SK-N-SH (cell line): Measurements from ENCODE around the gene EIF5. TPM values are rescaled to one million over a fixed set of nuclear protein-coding genes. Genes with fewer than 3 reads are reported as not detected.

ENCODE experiments used
- CTCF ChIA-PET: fragments of 300-600, 350-600 bp; formaldehyde crosslinking; extraction: SDS; loops from one replicate; lab custom pipeline; 2021; lab: Yijun Ruan, JAX
- POLR2A ChIA-PET: fragments of 350-600 bp; sonication (Branson Sonifier 250); formaldehyde crosslinking; extraction: SDS; loops from one replicate; lab custom pipeline; 2020; ENCODE audit warnings: antibody characterized with exemption, inconsistent platforms; lab: Yijun Ruan, JAX
- DNase-seq: peaks from one replicate; pipeline ENCODE4 v3.0.0; 2012
- H2AFZ ChIP-seq: fragments of 200-600 bp; sonication (generic); 2 replicates; pipeline ENCODE4 v1.8.1; 2016; ENCODE audit warnings: antibody characterized with exemption, mild to moderate bottlenecking, low read depth
- H3F3A ChIP-seq: fragments of 200-600 bp; sonication (generic); replicated peaks from 2 replicates; pipeline ENCODE3; 2016; ENCODE audit warnings: antibody characterized with exemption, mild to moderate bottlenecking; ENCODE audit not compliant: insufficient read depth
- H3K27ac ChIP-seq, 2 experiments: fragments of 200-500 bp in 1 of 2; fragments of 200-600 bp in 1 of 2; sonication (Bioruptor generic) in 1 of 2; sonication (generic), shearing (Covaris generic) in 1 of 2; 2 replicates each; pipeline versions ENCODE4 v1.5.1 to v1.6.1; 2014 to 2016; ENCODE audit warnings: low read depth in 2 of 2, inconsistent platforms in 1 of 2, low read length in 1 of 2, mild to moderate bottlenecking in 1 of 2, mixed read lengths in 1 of 2
- H3K27me3 ChIP-seq: fragments of 200-600 bp; sonication (generic), shearing (Covaris generic); 2 replicates; pipeline ENCODE4 v1.6.1; 2016; ENCODE audit warnings: mixed run types; ENCODE audit not compliant: insufficient read depth
- H3K36me3 ChIP-seq, 2 experiments: fragments of 200-500 bp in 1 of 2; fragments of 200-600 bp in 1 of 2; sonication (Bioruptor generic) in 1 of 2; sonication (generic) in 1 of 2; replicated peaks in 1 of 2; 2 replicates each; pipeline versions ENCODE3 to v1.5.1; 2014 to 2016; ENCODE audit warnings: low read length in 1 of 2, mild to moderate bottlenecking in 1 of 2; ENCODE audit not compliant: insufficient read depth in 2 of 2, control insufficient read depth in 1 of 2
- H3K4me1 ChIP-seq, 2 experiments: fragments of 200-500 bp in 1 of 2; fragments of 200-600 bp in 1 of 2; sonication (Bioruptor generic) in 1 of 2; sonication (generic), shearing (Covaris generic) in 1 of 2; 2 replicates each; pipeline versions ENCODE4 v1.5.1 to v1.6.1; 2014 to 2016; ENCODE audit warnings: low read depth in 1 of 2, low read length in 1 of 2, mixed run types in 1 of 2; ENCODE audit not compliant: insufficient read depth in 2 of 2, control insufficient read depth in 1 of 2
- H3K4me2 ChIP-seq: fragments of 200-600 bp; sonication (generic), shearing (Covaris generic); 2 replicates; pipeline ENCODE4 v1.6.1; 2017; ENCODE audit warnings: mixed run types
- H3K4me3 ChIP-seq, 2 experiments: fragments of 200-500 bp in 1 of 2; fragments of 200-600 bp in 1 of 2; sonication (Bioruptor generic) in 1 of 2; sonication (generic), shearing (Covaris generic) in 1 of 2; 2 replicates each; pipeline versions ENCODE4 v1.5.1 to v1.8.1; 2014 to 2016; ENCODE audit warnings: low read depth in 2 of 2, inconsistent platforms in 1 of 2, low read length in 1 of 2, mild to moderate bottlenecking in 1 of 2, mixed read lengths in 1 of 2, moderate library complexity in 1 of 2
- H3K79me2 ChIP-seq: fragments of 200-600 bp; sonication (generic); 2 replicates; pipeline ENCODE4 v1.8.1; 2017; ENCODE audit warnings: mild to moderate bottlenecking; ENCODE audit not compliant: insufficient read depth
- H3K9ac ChIP-seq: fragments of 200-600 bp; sonication (generic); 2 replicates; pipeline ENCODE4 v1.6.1; 2017; ENCODE audit warnings: mixed run types
- H3K9me2 ChIP-seq: fragments of 200-600 bp; sonication (generic); 2 replicates; pipeline ENCODE4 v1.6.1; 2017; ENCODE audit warnings: mixed run types
- H3K9me3 ChIP-seq: fragments of 200-600 bp; sonication (generic); 2 replicates; pipeline ENCODE4 v1.6.1; 2017; ENCODE audit warnings: mixed run types, mild to moderate bottlenecking, moderate library complexity
- H4K20me1 ChIP-seq: fragments of 200-600 bp; sonication (generic); 2 replicates; pipeline ENCODE4 v1.6.1; 2017; ENCODE audit warnings: mild to moderate bottlenecking, mixed run types; ENCODE audit not compliant: insufficient read depth
- CHD2 ChIP-seq: fragments of 150-350 bp; IDR thresholded peaks from 2 replicates; pipeline ENCODE4 v1.6.1; 2018; ENCODE audit warnings: low read length; ENCODE audit not compliant: partially characterized antibody
- IRF3 ChIP-seq: fragments of 150-350 bp; IDR thresholded peaks from 2 replicates; pipeline ENCODE4 v1.6.1; 2016; ENCODE audit warnings: mild to moderate bottlenecking, low read depth, low read length
- JUND ChIP-seq: IDR thresholded peaks from 2 replicates; pipeline ENCODE4 v1.4.0; 2012
- POLR2AphosphoS5 ChIP-seq: IDR thresholded peaks from 2 replicates; pipeline ENCODE4 v1.6.1; 2012; ENCODE audit warnings: low read depth, low read length
- RAD21 ChIP-seq: IDR thresholded peaks from 2 replicates; pipeline ENCODE4 v1.6.1; 2012; ENCODE audit warnings: mild to moderate bottlenecking, low read length
- RCOR1 ChIP-seq: fragments of 150-350 bp; IDR thresholded peaks from 2 replicates; pipeline ENCODE4 v1.6.1; 2017; ENCODE audit warnings: antibody characterized with exemption, low read length
- RFX5 ChIP-seq: IDR thresholded peaks from 2 replicates; pipeline ENCODE4 v1.6.1; 2012; ENCODE audit warnings: mild to moderate bottlenecking, improper control_type of control experiment, low read length
- RXRA ChIP-seq: IDR thresholded peaks from 2 replicates; pipeline ENCODE4 v1.4.0; 2012; ENCODE audit warnings: low read depth, mild to moderate bottlenecking, borderline replicate concordance
- SMC3 ChIP-seq: IDR thresholded peaks from 2 replicates; pipeline ENCODE4 v1.6.1; 2012; ENCODE audit warnings: low read depth, low read length, improper control_type of control experiment
- TCF12 ChIP-seq: IDR thresholded peaks from 2 replicates; pipeline ENCODE4 v1.4.0; 2012
- TEAD4 ChIP-seq: IDR thresholded peaks from 2 replicates; pipeline ENCODE4 v1.4.0; 2012; ENCODE audit warnings: mild to moderate bottlenecking, borderline replicate concordance; ENCODE audit not compliant: insufficient read depth
- WGBS: methylation state at CpG from one replicate; pipeline ENCODE4 v1.1.6; 2017; ENCODE audit warnings: low lambda C conversion rate; 5-methylcytosine and 5-hydroxymethylcytosine counted together
- polyA plus RNA-seq, 3 experiments: library from polyadenylated mRNA; depleted of rRNA; stranded (reverse); fragments of >200 nt; gene quantifications; 2 replicates each; pipeline ENCODE4 v1.2.3, GENCODE V29; 2012
- TF ChIP-seq, protein P1 (sequence below): fragments of 200-600 bp; sonication (generic); IDR thresholded peaks from 2 replicates; pipeline ENCODE4 v1.6.1; 2017; ENCODE audit warnings: antibody characterized with exemption, mild to moderate bottlenecking, moderate library complexity
- TF ChIP-seq, protein P2 (sequence below): IDR thresholded peaks from 2 replicates; pipeline ENCODE4; 2012
- TF ChIP-seq, protein P3 (sequence below): fragments of 150-350 bp; IDR thresholded peaks from 2 replicates; pipeline ENCODE4 v1.6.1; 2017; ENCODE audit warnings: antibody characterized with exemption, low read length, low read depth, borderline replicate concordance

Gene EIF5
- polyA plus RNA-seq, 1 of the 3 experiments (the other 2 are of a cell fraction): 127 TPM

GRCh38 chr14:103301512-103302354 is 32.3 kb upstream of the EIF5 start (continued):
- TF ChIP-seq, protein P1, sequence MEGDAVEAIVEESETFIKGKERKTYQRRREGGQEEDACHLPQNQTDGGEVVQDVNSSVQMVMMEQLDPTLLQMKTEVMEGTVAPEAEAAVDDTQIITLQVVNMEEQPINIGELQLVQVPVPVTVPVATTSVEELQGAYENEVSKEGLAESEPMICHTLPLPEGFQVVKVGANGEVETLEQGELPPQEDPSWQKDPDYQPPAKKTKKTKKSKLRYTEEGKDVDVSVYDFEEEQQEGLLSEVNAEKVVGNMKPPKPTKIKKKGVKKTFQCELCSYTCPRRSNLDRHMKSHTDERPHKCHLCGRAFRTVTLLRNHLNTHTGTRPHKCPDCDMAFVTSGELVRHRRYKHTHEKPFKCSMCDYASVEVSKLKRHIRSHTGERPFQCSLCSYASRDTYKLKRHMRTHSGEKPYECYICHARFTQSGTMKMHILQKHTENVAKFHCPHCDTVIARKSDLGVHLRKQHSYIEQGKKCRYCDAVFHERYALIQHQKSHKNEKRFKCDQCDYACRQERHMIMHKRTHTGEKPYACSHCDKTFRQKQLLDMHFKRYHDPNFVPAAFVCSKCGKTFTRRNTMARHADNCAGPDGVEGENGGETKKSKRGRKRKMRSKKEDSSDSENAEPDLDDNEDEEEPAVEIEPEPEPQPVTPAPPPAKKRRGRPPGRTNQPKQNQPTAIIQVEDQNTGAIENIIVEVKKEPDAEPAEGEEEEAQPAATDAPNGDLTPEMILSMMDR: no peak
- TF ChIP-seq RFX5 (no peak), SMC3 (no peak), RAD21 (no peak), IRF3 (no peak), JUND (no peak), RXRA (no peak), TCF12 (no peak), POLR2AphosphoS5 (no peak), TEAD4 (no peak)
- TF ChIP-seq, protein P2, sequence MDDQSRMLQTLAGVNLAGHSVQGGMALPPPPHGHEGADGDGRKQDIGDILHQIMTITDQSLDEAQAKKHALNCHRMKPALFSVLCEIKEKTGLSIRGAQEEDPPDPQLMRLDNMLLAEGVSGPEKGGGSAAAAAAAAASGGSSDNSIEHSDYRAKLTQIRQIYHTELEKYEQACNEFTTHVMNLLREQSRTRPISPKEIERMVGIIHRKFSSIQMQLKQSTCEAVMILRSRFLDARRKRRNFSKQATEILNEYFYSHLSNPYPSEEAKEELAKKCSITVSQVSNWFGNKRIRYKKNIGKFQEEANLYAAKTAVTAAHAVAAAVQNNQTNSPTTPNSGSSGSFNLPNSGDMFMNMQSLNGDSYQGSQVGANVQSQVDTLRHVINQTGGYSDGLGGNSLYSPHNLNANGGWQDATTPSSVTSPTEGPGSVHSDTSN: no peak
- TF ChIP-seq, protein P3, sequence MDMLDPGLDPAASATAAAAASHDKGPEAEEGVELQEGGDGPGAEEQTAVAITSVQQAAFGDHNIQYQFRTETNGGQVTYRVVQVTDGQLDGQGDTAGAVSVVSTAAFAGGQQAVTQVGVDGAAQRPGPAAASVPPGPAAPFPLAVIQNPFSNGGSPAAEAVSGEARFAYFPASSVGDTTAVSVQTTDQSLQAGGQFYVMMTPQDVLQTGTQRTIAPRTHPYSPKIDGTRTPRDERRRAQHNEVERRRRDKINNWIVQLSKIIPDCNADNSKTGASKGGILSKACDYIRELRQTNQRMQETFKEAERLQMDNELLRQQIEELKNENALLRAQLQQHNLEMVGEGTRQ: no peak
- TF ChIP-seq, all 33 proteins: peak for 0

DNA sequence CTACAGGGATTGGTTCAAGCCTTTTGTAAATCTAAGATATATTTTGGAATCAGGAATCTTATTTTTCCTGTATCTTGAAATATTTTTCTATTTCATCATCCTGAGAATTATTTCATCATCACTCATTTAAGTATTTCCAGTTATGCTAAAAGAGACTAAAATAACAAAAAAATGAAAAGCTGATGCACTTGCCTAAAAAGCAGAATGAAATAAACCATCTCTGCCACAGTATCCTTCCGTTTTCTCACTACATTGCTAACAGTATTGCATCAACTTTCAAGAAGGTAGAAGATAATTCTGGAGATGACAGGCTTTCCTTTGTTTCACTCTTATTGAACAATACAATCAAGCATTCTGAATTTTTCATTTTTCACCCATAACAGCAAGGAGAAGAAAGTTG is 31.1 kb upstream of the EIF5 start:
- Histone ChIP-seq H3K9ac (no peak overlapping the region), H3K27me3 (no peaks in the 10 kb centered on the region), H3F3A (no peaks in the 10 kb centered on the region), H3K9me2 (no peaks in the 10 kb centered on the region), H4K20me1 (no peaks in the 10 kb centered on the region), H3K79me2 (no peaks in the 10 kb centered on the region), H3K27ac (no peak overlapping the region), H3K36me3 (no peaks in the 10 kb centered on the region), H3K4me1 (no peaks in the 10 kb centered on the region), H3K9me3 (no peaks in the 10 kb centered on the region), H2AFZ (no peak overlapping the region), H3K4me3 (no peak overlapping the region), H3K4me2 (no peak overlapping the region)
- no peak for DNase-seq
- ChIA-PET CTCF (interaction anchor here (4.2 kb wide), 1 partner anchor 11 kb away, joined by 20 read pairs; no protein-coding TSS in a partner anchor), POLR2A (no interaction called here)
- WGBS: 68% methylated on average over 1 of the region's 1 CpG
- TF ChIP-seq RCOR1: no peak
- no peak for TF ChIP-seq TCF12
- TF ChIP-seq RXRA: no peak
- no peak for TF ChIP-seq CHD2
